ENCODE results near the gene BCL2L12.

Gene BCL2L12

DNA sequence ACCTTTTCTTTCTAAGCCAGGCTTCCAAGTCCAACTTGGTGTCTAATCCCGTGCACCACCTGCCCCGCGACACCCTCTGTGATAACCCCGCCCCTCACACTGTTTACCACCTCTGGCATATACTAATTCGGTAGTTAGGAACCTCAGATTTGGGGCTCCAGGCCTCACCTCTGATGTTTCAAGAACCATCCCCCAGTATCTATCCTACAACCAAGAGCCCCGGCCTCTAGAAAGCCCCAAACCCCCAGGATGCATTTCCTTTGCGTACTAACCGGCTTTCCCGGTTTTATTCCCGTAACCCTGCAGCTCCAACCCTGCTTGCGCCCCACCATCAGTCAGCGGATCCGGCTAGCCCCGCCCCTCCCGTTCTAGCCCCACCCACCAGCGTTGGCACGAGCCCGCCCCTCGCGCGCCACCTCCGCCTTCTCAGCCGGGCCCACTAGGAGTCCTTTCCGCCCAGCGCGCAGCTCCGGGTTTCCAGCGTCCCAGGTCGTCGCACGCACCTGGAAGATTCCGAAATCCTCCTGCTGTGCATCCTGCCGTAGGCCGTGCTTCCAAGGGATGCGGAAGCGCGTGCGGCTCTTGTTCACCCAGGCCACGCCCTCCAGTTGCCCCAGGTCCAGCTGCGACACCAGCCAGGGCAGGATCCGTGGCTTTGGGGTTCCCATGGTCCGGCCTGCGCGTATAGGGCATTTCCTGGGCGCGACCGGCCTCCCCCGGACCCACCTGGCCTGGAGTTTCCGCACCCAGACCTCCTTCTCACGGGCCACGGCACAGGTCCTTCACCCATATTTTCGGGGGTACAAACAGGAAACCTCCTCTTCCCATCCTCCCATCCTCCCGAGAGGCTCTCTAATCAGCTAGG is 1.3 kb upstream of the BCL2L12 start:
- Histone ChIP-seq H3K27ac (ENCODE audit: extremely low read depth, low read depth, low read length) (peak overlapping the region; percentile 87), H3K4me3 (ENCODE audit: low read depth, low read length) (peak overlapping the region; percentile 48), H3K4me1 (ENCODE audit: control insufficient read depth, insufficient read depth, low read length) (peaks cover 6% of the 10 kb centered on the region), H3K36me3 (ENCODE audit: control insufficient read depth in 2 of 2, insufficient read depth in 1 of 2, low read length in 2 of 2) (peaks cover 12 to 57% of the 10 kb centered on the region in 2 experiments), H3K9me3 (ENCODE audit: control insufficient read depth, insufficient read depth, low read depth, low read length) (no peaks in the 10 kb centered on the region)
- POLR2A ChIA-PET: interaction anchor here (0.5 to 4.9 kb wide), 16 partner anchors 10 to 213 kb away, joined by 3 to 85 read pairs (median 6); partner anchors contain the start of genes NOSIP, PIH1D1, PNKP and PRMT1
- CTCF ChIA-PET: interaction anchor here (0.6 to 3.2 kb wide), 7 partner anchors 8 to 162 kb away, joined by 3 to 27 read pairs (median 5); partner anchors contain the start of gene PRMT1
- TF ChIP-seq KLF7 (tag by site-specific recombination; IDR thresholded peaks at IDR 0.05; ENCODE audit: borderline replicate concordance) (no peak), ZNF585B (tag by site-specific recombination; IDR thresholded peaks at IDR 0.05) (no peak), ZBTB17 (tag by site-specific recombination; IDR thresholded peaks at IDR 0.05) (peak; percentile 58; the same call in 1 of the 2 replicates), ZNF169 (tag by site-specific recombination; IDR thresholded peaks at IDR 0.05) (no peak), OVOL3 (tag by site-specific recombination; IDR thresholded peaks at IDR 0.05) (0 out of 2 replicates have a peak, but pooled peaks have one; percentile 19), ZNF707 (tag by site-specific recombination; IDR thresholded peaks at IDR 0.05) (no peak), KLF16 (tag by site-specific recombination; IDR thresholded peaks at IDR 0.05) (no peak), ZNF561 (tag by site-specific recombination; IDR thresholded peaks at IDR 0.05; ENCODE audit: borderline replicate concordance) (peak; percentile 51; the same call in 1 of the 2 replicates), ZSCAN30 (tag by site-specific recombination; IDR thresholded peaks at IDR 0.05) (0 out of 2 replicates have a peak, but pooled peaks have one; percentile 19), ZBTB8A (tag by site-specific recombination; IDR thresholded peaks at IDR 0.05) (peak; percentile 12; the same call in 1 of the 2 replicates), ZBTB20 (tag by site-specific recombination; IDR thresholded peaks at IDR 0.05) (peak; percentile 83), EGR2 (tag by site-specific recombination; IDR thresholded peaks at IDR 0.05; ENCODE audit: low read depth) (peak; percentile 56), ZFP69B (tag by site-specific recombination; IDR thresholded peaks at IDR 0.05) (peak; percentile 99), SP7 (tag by site-specific recombination; IDR thresholded peaks at IDR 0.05) (peak; percentile 50; the same call in 1 of the 2 replicates), ZNF2 (tag by site-specific recombination; IDR thresholded peaks at IDR 0.05) (no peak; the same call in 1 of the 2 replicates), IKZF3 (tag by site-specific recombination; IDR thresholded peaks at IDR 0.05) (peak; percentile 92)
- TF ChIP-seq, protein P1, sequence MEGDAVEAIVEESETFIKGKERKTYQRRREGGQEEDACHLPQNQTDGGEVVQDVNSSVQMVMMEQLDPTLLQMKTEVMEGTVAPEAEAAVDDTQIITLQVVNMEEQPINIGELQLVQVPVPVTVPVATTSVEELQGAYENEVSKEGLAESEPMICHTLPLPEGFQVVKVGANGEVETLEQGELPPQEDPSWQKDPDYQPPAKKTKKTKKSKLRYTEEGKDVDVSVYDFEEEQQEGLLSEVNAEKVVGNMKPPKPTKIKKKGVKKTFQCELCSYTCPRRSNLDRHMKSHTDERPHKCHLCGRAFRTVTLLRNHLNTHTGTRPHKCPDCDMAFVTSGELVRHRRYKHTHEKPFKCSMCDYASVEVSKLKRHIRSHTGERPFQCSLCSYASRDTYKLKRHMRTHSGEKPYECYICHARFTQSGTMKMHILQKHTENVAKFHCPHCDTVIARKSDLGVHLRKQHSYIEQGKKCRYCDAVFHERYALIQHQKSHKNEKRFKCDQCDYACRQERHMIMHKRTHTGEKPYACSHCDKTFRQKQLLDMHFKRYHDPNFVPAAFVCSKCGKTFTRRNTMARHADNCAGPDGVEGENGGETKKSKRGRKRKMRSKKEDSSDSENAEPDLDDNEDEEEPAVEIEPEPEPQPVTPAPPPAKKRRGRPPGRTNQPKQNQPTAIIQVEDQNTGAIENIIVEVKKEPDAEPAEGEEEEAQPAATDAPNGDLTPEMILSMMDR (tag by site-specific recombination; IDR thresholded peaks at IDR 0.05): peak; percentile 30; the same call in 1 of the 2 replicates
- TF ChIP-seq, protein P2, sequence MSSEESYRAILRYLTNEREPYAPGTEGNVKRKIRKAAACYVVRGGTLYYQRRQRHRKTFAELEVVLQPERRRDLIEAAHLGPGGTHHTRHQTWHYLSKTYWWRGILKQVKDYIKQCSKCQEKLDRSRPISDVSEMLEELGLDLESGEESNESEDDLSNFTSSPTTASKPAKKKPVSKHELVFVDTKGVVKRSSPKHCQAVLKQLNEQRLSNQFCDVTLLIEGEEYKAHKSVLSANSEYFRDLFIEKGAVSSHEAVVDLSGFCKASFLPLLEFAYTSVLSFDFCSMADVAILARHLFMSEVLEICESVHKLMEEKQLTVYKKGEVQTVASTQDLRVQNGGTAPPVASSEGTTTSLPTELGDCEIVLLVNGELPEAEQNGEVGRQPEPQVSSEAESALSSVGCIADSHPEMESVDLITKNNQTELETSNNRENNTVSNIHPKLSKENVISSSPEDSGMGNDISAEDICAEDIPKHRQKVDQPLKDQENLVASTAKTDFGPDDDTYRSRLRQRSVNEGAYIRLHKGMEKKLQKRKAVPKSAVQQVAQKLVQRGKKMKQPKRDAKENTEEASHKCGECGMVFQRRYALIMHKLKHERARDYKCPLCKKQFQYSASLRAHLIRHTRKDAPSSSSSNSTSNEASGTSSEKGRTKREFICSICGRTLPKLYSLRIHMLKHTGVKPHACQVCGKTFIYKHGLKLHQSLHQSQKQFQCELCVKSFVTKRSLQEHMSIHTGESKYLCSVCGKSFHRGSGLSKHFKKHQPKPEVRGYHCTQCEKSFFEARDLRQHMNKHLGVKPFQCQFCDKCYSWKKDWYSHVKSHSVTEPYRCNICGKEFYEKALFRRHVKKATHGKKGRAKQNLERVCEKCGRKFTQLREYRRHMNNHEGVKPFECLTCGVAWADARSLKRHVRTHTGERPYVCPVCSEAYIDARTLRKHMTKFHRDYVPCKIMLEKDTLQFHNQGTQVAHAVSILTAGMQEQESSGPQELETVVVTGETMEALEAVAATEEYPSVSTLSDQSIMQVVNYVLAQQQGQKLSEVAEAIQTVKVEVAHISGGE (tag by site-specific recombination; conservative IDR thresholded peaks at IDR 0.05; ENCODE audit: low read depth): peak; percentile 85
- TF ChIP-seq, protein P3, sequence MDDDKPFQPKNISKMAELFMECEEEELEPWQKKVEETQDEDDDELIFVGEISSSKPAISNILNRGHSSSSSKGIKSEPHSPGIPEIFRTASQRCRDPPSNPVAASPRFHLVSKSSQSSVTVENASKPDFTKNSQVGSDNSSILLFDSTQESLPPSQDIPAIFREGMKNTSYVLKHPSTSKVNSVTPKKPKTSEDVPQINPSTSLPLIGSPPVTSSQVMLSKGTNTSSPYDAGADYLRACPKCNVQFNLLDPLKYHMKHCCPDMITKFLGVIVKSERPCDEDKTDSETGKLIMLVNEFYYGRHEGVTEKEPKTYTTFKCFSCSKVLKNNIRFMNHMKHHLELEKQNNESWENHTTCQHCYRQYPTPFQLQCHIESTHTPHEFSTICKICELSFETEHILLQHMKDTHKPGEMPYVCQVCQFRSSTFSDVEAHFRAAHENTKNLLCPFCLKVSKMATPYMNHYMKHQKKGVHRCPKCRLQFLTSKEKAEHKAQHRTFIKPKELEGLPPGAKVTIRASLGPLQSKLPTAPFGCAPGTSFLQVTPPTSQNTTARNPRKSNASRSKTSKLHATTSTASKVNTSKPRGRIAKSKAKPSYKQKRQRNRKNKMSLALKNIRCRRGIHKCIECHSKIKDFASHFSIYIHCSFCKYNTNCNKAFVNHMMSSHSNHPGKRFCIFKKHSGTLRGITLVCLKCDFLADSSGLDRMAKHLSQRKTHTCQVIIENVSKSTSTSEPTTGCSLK (tag by site-specific recombination; IDR thresholded peaks at IDR 0.05): no peak
- TF ChIP-seq, protein P4, sequence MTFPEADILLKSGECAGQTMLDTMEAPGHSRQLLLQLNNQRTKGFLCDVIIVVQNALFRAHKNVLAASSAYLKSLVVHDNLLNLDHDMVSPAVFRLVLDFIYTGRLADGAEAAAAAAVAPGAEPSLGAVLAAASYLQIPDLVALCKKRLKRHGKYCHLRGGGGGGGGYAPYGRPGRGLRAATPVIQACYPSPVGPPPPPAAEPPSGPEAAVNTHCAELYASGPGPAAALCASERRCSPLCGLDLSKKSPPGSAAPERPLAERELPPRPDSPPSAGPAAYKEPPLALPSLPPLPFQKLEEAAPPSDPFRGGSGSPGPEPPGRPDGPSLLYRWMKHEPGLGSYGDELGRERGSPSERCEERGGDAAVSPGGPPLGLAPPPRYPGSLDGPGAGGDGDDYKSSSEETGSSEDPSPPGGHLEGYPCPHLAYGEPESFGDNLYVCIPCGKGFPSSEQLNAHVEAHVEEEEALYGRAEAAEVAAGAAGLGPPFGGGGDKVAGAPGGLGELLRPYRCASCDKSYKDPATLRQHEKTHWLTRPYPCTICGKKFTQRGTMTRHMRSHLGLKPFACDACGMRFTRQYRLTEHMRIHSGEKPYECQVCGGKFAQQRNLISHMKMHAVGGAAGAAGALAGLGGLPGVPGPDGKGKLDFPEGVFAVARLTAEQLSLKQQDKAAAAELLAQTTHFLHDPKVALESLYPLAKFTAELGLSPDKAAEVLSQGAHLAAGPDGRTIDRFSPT (tag by site-specific recombination; IDR thresholded peaks at IDR 0.05): peak; percentile 90
- TF ChIP-seq, protein P5, sequence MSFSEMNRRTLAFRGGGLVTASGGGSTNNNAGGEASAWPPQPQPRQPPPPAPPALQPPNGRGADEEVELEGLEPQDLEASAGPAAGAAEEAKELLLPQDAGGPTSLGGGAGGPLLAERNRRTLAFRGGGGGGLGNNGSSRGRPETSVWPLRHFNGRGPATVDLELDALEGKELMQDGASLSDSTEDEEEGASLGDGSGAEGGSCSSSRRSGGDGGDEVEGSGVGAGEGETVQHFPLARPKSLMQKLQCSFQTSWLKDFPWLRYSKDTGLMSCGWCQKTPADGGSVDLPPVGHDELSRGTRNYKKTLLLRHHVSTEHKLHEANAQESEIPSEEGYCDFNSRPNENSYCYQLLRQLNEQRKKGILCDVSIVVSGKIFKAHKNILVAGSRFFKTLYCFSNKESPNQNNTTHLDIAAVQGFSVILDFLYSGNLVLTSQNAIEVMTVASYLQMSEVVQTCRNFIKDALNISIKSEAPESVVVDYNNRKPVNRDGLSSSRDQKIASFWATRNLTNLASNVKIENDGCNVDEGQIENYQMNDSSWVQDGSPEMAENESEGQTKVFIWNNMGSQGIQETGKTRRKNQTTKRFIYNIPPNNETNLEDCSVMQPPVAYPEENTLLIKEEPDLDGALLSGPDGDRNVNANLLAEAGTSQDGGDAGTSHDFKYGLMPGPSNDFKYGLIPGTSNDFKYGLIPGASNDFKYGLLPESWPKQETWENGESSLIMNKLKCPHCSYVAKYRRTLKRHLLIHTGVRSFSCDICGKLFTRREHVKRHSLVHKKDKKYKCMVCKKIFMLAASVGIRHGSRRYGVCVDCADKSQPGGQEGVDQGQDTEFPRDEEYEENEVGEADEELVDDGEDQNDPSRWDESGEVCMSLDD (tag by site-specific recombination; IDR thresholded peaks at IDR 0.05): peak; percentile 79
- TF ChIP-seq, protein P6, sequence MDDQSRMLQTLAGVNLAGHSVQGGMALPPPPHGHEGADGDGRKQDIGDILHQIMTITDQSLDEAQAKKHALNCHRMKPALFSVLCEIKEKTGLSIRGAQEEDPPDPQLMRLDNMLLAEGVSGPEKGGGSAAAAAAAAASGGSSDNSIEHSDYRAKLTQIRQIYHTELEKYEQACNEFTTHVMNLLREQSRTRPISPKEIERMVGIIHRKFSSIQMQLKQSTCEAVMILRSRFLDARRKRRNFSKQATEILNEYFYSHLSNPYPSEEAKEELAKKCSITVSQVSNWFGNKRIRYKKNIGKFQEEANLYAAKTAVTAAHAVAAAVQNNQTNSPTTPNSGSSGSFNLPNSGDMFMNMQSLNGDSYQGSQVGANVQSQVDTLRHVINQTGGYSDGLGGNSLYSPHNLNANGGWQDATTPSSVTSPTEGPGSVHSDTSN (CRISPR knock-in tag; IDR thresholded peaks at IDR 0.05): peak; percentile 81; the same call in 1 of the 2 replicates
